ENCODE data around the gene PRODH2. TPM values are rescaled to one million over a fixed set of nuclear protein-coding genes. Genes with fewer than 3 reads are reported as not detected.

The PRODH2 gene
- total and polyA plus RNA-seq, 2 of the 13 experiments (the other 11 are each of a cell fraction or from before 2014, with no cell fraction given): 86.7 to 118 TPM

GRCh38 chr19:35797663-35798062, 15.0 kb downstream of the PRODH2 start (continued):
- TF ChIP-seq ZNF292 (CRISPR knock-in tag; IDR thresholded peaks at IDR 0.05; ENCODE audit: borderline replicate concordance, low read depth): no peak
- TF ChIP-seq, protein P1, sequence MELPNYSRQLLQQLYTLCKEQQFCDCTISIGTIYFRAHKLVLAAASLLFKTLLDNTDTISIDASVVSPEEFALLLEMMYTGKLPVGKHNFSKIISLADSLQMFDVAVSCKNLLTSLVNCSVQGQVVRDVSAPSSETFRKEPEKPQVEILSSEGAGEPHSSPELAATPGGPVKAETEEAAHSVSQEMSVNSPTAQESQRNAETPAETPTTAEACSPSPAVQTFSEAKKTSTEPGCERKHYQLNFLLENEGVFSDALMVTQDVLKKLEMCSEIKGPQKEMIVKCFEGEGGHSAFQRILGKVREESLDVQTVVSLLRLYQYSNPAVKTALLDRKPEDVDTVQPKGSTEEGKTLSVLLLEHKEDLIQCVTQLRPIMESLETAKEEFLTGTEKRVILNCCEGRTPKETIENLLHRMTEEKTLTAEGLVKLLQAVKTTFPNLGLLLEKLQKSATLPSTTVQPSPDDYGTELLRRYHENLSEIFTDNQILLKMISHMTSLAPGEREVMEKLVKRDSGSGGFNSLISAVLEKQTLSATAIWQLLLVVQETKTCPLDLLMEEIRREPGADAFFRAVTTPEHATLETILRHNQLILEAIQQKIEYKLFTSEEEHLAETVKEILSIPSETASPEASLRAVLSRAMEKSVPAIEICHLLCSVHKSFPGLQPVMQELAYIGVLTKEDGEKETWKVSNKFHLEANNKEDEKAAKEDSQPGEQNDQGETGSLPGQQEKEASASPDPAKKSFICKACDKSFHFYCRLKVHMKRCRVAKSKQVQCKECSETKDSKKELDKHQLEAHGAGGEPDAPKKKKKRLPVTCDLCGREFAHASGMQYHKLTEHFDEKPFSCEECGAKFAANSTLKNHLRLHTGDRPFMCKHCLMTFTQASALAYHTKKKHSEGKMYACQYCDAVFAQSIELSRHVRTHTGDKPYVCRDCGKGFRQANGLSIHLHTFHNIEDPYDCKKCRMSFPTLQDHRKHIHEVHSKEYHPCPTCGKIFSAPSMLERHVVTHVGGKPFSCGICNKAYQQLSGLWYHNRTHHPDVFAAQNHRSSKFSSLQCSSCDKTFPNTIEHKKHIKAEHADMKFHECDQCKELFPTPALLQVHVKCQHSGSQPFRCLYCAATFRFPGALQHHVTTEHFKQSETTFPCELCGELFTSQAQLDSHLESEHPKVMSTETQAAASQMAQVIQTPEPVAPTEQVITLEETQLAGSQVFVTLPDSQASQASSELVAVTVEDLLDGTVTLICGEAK (IDR thresholded peaks at IDR 0.05): no peak
- TF ChIP-seq, protein P1 (CRISPR knock-in tag; IDR thresholded peaks at IDR 0.05): peak; percentile 70; the same call in 1 of the 2 replicates
- no peak for TF ChIP-seq ZBTB3 (CRISPR knock-in tag; IDR thresholded peaks at IDR 0.05; ENCODE audit: borderline replicate concordance, low read depth)
- 0 out of 2 replicates have a peak, but pooled peaks have one; percentile 50 for TF ChIP-seq ZBTB7A (CRISPR knock-in tag; IDR thresholded peaks at IDR 0.05)
- TF ChIP-seq KAT7 (CRISPR knock-in tag; IDR thresholded peaks at IDR 0.05; ENCODE audit: borderline replicate concordance): no peak
- 0 out of 2 replicates have a peak, but pooled peaks have one; percentile 33 for TF ChIP-seq ZNF329 (CRISPR knock-in tag; IDR thresholded peaks at IDR 0.05; ENCODE audit: low read depth)
- TF ChIP-seq ZNF772 (CRISPR knock-in tag; IDR thresholded peaks at IDR 0.05): no peak; the same call in 1 of the 2 replicates
- no peak for TF ChIP-seq HOXD1 (CRISPR knock-in tag; IDR thresholded peaks at IDR 0.05)
- TF ChIP-seq, protein P2, sequence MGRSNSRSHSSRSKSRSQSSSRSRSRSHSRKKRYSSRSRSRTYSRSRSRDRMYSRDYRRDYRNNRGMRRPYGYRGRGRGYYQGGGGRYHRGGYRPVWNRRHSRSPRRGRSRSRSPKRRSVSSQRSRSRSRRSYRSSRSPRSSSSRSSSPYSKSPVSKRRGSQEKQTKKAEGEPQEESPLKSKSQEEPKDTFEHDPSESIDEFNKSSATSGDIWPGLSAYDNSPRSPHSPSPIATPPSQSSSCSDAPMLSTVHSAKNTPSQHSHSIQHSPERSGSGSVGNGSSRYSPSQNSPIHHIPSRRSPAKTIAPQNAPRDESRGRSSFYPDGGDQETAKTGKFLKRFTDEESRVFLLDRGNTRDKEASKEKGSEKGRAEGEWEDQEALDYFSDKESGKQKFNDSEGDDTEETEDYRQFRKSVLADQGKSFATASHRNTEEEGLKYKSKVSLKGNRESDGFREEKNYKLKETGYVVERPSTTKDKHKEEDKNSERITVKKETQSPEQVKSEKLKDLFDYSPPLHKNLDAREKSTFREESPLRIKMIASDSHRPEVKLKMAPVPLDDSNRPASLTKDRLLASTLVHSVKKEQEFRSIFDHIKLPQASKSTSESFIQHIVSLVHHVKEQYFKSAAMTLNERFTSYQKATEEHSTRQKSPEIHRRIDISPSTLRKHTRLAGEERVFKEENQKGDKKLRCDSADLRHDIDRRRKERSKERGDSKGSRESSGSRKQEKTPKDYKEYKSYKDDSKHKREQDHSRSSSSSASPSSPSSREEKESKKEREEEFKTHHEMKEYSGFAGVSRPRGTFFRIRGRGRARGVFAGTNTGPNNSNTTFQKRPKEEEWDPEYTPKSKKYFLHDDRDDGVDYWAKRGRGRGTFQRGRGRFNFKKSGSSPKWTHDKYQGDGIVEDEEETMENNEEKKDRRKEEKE (IDR thresholded peaks at IDR 0.05): no peak
- TF ChIP-seq HNRNPL (IDR thresholded peaks at IDR 0.05; ENCODE audit: low read depth, low read length): no peak
- TF ChIP-seq XBP1 (CRISPR knock-in tag; IDR thresholded peaks at IDR 0.05): no peak
- TF ChIP-seq, protein P3, sequence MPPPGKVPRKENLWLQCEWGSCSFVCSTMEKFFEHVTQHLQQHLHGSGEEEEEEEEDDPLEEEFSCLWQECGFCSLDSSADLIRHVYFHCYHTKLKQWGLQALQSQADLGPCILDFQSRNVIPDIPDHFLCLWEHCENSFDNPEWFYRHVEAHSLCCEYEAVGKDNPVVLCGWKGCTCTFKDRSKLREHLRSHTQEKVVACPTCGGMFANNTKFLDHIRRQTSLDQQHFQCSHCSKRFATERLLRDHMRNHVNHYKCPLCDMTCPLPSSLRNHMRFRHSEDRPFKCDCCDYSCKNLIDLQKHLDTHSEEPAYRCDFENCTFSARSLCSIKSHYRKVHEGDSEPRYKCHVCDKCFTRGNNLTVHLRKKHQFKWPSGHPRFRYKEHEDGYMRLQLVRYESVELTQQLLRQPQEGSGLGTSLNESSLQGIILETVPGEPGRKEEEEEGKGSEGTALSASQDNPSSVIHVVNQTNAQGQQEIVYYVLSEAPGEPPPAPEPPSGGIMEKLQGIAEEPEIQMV (CRISPR knock-in tag; IDR thresholded peaks at IDR 0.05; ENCODE audit: low read depth): no peak
- no peak for TF ChIP-seq FOXO1 (CRISPR knock-in tag; IDR thresholded peaks at IDR 0.05)
- 0 out of 2 replicates have a peak, but pooled peaks have one; percentile 43 for TF ChIP-seq EEA1 (CRISPR knock-in tag; IDR thresholded peaks at IDR 0.05; ENCODE audit: borderline replicate concordance)
- TF ChIP-seq RBM39 (IDR thresholded peaks at IDR 0.05; ENCODE audit: low read depth, low read length, poor library complexity, severe bottlenecking): no peak
- TF ChIP-seq ATRX (CRISPR knock-in tag; IDR thresholded peaks at IDR 0.05; ENCODE audit: borderline replicate concordance): no peak
- TF ChIP-seq HOXA5 (CRISPR knock-in tag; IDR thresholded peaks at IDR 0.05): 0 out of 2 replicates have a peak, but pooled peaks have one; percentile 55
